Posterior vena cava (tissue), 2 donors: ENCODE measurements around the gene UBA52. TPM values are rescaled to one million over a fixed set of nuclear protein-coding genes. Genes with fewer than 3 reads are reported as not detected.

ENCODE experiments used
- DNase-seq: peaks from one replicate; pipeline ENCODE4 v3.0.0-alpha.2; 2020; ENCODE audit warnings: low spot score
- intact Hi-C, 2 donors: fragments of 100-400 bp; cut with DNase I; formaldehyde crosslinking; loops; one replicate each; pipeline versions ENCODE4 v1.14.1 to v1.14.2; 2022 to 2023
- total RNA-seq, 2 donors: library from RNA; stranded (reverse); fragmentation: NEBNext Ultra II Directional; extraction: Animal tissue kit (Norgen Biotek cat#: 25700); gene quantifications; one replicate each; pipeline ENCODE4 v1.2.1, GENCODE V29; 2021
- donor health status: DM: yes; HTN: yes; CAD: no.
- donor health status: DM: yes; HTN: yes; CAD: no.

Gene UBA52
- total RNA-seq, 2 donors from 2014 or later: 725 to 767 TPM

DNA sequence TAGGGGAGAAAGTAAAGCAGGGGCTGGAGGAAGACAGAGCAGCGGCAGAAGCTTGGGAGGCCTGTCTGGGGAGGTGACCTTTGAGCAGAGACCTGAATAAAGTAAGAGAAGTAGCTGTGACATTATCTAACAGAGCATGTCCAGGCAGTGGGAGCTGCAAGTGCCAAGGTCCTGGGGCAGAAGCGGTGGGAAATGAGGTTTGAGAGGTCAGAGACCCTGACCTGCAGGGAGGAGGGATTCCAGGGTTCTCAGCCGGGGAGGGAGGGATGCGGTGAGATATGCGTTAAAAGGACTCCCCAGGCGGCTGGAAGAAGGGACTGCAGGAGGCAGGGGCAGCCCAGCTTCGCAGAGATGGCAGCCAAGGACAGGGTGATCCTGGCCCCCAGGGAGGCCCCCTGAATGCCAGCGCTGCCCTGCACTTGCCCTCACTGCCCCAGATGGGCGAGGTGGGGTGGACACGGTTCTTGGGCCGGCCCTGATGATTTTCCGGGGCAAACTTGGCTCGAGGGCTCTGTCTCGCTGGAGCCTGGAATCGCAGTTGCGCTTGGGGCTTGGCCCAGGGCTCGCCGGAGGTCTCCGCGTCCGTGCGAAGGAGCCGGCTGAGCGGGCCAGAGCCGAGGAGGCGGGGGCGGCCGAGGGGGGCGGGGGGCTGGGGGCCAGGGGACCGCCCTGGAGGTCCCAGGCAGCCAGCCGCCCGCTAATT is 31.7 kb downstream of the UBA52 start:
- intact Hi-C loops: loop anchor here in 1 of 2 donors (10.0 kb wide), 1 partner anchor 71 kb away; no protein-coding TSS in a partner anchor
- DNase-seq: no peak

DNA sequence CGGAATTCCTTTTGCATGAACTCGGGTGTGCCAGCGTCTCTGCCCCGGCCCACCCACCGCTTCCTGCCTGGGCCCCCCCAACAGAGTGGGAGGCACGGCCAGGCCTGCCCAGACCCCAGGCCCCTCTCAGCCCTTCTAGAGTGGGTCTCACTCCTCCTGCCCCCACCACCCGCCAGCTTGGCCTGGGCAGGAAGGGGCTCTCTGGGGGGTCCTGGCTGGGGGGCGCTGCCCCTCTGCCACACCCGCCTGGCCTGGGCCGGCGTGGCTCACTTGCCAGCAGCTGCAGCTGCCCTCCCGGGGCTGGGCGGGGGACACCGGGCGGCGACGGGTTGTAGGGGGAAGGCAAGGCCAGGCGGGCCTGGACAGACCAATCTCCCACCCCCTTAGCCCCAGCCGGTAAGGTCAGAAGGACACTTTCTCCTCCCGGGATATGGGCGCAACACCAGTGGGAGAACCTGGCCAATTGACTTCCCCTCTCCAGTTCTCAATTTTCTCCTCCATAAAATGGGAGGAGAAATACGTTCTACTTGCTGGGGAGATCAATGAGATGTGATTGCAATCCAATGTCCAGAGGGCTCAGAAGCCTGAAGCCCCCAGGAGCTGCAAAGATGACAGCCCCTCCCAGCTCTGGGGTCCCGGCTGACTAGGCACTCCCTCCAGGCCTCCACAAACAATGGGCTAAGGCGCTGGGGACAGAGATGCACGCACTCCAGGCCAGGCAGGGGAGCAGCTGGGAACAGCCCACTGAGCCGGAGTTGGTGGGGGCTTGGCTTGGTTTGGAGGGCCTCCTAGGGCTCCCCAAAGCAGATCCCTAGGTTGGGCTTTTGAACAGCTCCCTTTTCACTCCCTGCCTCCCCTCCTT is 32.5 kb downstream of the UBA52 start:
- no peak for DNase-seq
- intact Hi-C loops: loop anchor here in 1 of 2 donors (10.0 kb wide), 1 partner anchor 71 kb away; no protein-coding TSS in a partner anchor

DNA sequence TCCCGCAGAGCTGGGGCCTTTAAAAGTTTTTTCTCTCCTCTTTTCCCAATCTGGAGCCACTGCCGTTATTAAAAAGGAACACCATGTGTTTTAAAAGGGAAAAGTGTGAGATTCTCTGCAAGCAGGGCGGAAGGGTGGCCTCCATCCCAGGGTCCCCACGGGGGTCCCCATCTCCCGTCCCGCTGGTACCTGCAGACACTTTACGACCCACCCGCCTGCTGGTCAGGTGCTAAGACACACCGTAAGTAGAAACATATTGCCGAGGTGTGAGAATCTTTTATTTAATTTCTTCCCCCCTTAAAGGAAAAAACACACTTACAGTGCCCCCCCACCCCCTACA is 33.1 kb downstream of the UBA52 start:
- DNase-seq: no peak
- intact Hi-C loops: loop anchor here in 1 of 2 donors (10.0 kb wide), 1 partner anchor 70 kb away; no protein-coding TSS in a partner anchor

DNA sequence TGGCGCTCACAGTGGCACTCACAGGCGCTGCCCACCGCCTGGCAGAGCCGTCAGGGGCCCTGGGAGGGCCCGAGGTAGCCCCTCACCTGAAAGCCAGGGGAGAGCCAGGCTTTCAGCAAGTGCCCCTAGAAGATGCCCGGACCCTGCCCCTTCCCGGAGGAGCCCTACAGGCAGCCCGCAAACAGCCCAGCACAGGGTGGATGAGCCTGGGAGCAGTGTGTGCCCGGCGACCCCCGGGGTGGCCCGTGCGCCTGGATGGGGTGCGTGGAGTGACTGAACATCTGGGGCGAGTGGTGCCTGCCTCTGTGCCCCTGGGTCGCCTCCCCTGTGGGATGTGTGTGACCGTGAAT is 33.5 kb downstream of the UBA52 start:
- DNase-seq: no peak
- intact Hi-C loops: loop anchor here in 1 of 2 donors (10.0 kb wide), 1 partner anchor 70 kb away; no protein-coding TSS in a partner anchor

DNA sequence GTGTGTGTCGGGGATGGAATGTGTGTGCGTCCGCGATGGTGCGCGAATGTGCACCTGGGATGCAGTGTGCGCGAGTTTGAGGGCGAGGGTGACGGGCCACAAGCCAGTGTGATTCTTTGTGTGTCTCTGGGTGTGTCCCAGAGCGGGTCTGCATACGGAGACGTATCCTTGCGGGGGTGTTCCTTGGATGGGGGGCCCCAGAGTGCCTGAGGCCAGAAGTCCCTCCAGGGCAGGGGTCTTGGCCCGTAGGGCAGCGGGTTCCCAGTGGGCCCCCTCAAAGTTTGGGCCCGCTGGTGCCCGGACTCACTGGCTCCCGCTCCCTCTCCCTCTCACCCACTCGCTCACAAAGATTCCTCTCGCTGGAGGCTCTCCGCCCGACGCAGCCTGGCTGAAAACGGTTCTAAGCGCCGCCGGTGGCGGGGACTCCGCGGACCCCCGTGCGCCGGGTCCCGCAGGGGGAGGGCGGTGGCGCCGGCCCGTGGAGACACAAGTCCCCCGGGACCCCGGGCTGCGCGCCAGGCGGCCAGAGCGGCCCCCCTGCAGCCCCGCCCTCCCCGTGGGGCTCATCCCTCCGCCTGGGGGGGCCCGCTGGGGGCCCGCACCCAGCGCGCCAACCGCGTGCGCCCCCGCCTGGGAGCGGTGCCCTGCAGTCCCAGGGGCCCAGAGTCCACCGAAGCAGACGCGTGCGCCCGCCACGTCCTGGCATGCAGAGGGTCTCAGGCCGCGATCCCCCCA is 34.1 kb downstream of the UBA52 start:
- intact Hi-C loops: loop anchor here in 1 of 2 donors (10.0 kb wide), 1 partner anchor 69 kb away; no protein-coding TSS in a partner anchor

DNA sequence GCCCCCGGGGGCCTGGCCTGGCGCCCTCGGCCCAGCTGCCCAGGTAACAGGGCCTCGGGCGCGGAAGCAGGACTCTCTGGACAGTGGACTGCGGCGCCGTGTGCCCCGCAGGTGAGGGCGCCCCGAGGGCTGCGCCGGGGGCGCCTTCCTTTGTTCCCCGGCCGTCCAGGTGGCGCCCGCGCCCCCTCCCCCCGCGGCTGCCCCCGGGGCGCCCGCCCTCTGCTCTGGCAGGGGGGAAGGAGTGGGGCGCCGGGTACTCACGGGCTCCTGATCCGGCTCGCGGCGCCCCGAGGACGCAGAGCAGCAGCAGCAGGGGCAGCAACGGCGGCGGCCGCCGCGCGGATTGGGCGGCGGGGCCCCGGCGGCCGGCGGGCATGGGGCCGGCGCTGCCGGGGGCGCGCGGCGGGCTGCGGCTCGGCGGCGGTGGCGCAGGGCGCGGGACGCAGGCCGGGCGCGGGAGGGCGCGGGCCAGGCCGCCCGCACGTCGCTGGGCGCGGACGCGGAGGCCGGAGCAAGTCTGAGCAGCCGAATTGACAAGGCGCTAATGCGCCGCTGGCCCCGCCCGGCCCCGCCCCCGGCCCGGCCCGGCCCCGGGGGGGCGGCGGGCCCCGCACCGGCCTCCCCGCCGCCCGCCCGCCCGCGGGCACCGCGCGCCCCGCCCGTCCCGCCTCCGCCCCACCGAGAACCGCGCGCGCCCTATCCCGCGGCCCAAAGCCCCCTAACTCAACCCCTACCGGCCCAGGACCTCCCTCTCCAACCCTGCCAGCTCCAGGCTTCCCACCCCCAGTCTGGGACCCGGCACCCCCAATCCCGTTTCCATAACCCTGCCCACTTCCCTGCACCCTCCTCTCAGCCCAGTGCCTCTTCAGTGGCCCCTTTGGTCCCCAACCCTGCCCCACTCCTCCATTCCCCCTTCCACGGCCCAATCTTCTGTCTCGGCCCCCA is 34.9 kb downstream of the UBA52 start, which contains the start of gene CRLF1:
Gene CRLF1 (minus strand): TSS at position 519 of the 945 bp plus-strand sequence. CDS start 143 bp downstream, at position 376.
- intact Hi-C loops: loop anchor here in 1 of 2 donors (10.0 kb wide), 1 partner anchor 68 kb away; no protein-coding TSS in a partner anchor
- DNase-seq: no peak

More for the DNA sequence above, 34.1 kb downstream of the UBA52 start:
- DNase-seq: no peak

DNA sequence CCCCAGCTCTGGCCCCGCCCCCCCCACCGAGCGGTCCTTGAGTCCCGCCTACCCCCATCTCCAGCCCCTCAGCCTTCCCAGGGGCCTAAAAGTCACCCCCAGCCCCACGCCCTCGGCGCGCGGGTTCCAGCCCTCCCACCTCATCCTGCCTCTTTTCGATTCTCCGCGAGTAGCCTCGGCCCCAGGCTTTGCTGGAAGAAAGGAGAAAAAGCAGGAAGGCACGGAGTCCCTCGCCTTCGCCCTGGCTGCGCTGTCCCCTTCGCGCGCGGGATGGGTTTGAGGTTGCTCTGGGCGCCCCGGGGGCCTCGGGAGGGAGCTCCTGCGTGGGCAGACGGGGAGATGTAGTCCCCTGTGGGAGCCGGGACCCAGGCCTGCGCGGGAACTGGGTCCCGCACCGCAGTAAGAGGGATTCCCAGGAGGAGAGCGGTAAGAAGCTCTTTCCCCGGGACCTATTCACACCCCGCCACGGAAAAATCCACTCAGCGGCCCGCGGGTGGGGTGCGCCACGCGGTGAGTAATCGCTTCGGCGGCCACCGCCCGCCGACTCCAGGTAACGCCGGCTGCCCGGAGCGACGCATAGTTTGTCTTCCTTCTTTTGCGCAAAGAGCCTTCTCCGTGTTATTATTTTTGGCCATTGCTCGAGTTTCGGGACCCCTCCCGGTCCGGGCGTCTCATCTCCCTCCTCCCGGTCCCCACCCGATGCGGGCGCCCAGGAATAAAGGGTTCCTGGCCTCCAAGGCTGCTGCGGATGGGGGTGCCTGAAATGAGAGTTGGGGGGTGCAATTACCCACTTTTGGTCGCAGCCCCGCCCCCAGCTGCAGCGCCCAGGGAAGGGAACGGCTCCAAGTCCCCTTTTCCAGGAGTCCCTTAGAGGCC is 35.8 kb downstream of the UBA52 start:
- intact Hi-C loops: loop anchor here in 1 of 2 donors (10.0 kb wide), 1 partner anchor 67 kb away; no protein-coding TSS in a partner anchor
- DNase-seq: no peak

DNA sequence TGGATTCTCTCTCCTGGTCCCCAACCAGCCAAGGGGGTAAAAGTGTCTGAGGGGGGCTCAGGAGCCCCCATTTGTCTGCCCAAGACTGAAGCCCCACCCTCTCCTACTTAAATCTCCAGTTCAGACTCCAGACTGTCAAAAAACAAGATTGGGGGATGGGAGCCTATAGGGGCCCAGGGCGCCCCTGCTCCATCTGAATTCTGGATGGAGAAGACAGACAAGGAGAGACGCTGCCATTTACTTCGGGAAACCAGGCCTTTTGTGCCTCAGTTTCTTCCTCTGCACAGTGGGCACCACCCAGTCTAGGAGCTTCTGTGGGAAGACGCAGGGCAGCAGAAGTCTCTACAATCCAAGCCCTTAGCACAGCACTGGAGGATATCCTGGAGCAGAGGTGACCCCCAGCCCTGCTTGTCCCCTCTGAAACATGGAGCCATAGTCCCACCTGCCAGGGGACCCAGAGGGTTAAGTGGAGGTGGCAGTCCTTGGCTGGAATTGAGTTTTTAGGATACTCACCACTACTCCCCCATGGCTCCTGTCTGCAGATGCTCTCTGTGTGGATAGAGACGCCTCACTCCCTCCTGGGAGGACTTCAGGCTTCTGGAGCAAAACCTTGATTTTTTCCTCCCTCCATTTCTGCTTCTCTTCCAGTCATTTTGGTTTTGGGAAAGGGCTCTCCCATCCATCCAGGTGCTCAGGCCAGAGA is 36.6 kb downstream of the UBA52 start:
- no peak for DNase-seq
- intact Hi-C loops: loop anchor here in 1 of 2 donors (10.0 kb wide), 1 partner anchor 67 kb away; no protein-coding TSS in a partner anchor

DNA sequence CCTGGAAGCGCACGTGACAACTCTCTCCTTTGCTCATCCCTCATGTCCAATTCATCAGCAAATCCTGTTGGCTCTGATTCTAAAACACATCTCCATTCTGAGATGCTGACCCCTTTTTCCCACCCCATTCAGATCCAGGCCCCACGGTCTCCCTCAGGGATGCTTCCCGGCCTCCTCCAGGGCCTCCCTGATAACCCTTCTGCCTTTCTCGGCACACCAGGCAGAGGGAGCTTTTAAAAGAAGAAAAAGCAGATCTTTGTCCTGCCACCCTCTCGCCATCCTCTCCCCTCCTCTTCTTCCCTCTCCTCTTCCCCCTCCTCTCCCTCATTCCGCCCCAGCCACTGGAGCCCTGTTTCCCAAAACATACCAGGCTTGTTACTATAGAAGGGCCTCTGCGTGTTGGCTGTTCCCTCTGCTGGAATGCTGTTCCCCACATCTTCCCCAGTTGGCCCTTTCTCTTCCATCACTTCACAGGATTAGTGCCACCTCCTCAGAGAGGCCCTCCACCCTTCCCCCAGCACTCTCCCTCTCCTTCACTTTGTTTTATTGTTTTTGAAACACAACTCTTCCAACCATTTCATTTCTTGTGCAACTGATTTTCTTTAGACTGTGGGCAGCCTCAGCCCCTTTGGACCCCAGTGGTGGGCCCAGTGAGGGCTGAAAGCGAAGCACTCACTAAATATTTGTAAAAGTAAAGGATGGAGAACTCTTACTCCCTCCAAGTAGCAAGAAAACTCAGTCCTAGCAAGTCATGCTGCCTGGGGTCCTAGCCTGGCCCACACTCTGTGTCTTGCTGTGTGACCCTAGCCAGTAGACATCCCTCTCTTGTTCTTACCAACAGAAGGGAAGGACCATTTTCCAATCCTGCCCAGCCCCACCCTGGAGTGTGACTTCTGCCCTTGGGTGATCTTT is 37.4 kb downstream of the UBA52 start:
- intact Hi-C loops: loop anchor here in 1 of 2 donors (10.0 kb wide), 1 partner anchor 66 kb away; no protein-coding TSS in a partner anchor
- DNase-seq: no peak

DNA sequence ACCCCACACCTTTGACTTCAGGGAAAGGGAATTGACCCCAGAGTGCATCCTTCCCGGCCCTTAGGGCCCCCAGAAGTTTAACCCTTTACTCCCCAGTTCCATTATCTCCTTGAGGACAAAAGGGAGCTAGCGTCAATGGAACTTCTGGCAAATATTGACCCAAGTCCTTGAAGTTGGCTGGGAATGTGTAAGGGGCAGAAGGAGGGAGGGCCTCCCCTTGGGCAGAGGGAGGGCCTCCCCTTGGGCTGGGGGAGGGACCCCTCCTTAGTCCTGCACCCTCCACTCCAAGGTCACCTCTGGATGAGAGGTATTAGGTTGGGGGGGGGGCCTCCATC is 38.0 kb downstream of the UBA52 start:
- intact Hi-C loops: loop anchor here in 1 of 2 donors (10.0 kb wide), 1 partner anchor 65 kb away; no protein-coding TSS in a partner anchor
- no peak for DNase-seq

DNA sequence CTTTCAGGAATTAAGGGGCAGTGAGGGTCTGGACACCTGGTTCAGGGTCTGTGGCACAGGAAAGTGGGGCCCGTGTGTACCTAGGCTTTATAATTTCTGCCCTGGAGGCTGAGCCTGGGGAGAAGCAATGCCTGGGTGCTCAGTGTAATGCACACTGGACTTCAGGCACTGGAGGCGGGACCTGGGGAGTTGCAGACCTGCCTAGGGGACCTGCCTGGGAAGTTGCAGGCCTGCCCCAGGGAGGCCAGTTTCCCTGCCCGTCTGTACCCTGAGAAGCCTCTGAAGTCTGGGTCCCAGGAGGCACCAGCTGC is 38.5 kb downstream of the UBA52 start:
- intact Hi-C loops: no loop called here
- DNase-seq: no peak

DNA sequence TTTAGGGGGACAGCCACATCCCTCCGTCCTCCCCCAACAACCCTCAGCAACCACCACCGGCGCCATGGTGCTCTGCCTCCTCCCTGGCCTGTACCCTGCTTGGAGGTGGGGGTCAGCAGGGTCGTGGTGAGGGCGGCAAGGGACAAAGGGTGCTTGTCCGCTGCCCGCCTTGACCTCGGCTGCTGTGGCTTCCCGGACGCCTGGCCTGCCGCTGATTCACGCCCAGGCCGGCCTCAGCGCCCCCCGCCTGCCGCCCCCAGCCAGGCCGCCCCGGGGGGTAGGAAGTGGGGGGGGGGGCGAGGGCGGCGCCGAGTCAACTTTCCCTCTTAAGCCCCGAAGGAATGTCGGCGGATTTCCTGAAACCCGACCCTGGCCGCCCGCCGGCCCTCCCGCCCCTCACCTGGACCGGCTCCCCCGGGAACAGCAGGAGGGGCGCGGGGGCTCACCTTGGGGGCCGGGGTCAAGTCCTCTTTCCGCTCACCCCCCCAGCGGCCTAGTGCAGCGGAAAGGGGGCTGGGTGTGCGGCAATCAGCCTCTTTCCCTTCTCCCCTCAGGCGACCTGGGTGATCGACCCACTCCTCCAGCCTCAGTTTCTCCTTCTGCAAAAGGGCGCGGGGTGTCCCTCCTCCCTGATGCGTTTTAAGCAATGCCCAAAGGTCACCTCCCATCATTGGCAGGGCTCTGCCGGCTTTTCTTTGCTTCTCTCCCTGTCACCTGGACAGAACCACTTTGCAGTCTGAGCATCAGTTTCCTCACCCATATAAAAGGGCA is 39.1 kb downstream of the UBA52 start:
- intact Hi-C loops: no loop called here
- no peak for DNase-seq

DNA sequence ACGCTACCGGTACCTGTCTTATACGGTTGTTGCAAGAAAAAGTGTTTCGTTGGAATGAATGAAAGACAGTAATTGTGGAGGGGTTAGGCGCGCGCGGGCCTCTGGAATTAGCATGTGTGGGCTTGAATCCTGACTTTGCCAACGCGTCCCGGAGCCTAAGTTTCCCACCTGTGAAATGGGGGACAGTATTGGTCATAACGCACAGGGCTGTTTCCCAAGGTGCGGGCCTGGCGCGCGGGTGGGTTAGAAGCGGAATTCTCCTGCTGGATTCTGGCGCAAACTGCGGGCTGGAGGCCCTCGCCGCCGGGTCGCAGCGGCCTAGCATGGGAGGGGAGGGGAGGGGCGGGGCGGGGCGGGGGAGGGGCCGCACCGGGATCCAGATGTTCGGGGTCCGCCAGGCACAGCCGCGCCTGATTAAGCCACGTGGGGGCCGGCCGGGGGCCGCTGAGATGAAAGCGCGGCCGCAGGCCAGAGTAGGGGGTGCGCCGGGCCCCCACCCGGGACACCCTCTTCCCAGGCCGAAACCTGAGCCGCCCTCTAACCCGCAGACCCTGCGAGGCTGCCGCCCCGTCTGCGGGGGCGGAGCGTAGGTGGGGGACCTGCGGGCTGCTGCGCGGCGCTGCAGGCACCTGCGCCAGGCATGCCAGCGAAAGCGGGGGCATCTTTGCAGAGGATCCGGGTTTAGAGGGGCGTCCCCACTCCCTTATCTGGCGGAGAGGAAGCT is 39.8 kb downstream of the UBA52 start:
- intact Hi-C loops: no loop called here
- DNase-seq: no peak

DNA sequence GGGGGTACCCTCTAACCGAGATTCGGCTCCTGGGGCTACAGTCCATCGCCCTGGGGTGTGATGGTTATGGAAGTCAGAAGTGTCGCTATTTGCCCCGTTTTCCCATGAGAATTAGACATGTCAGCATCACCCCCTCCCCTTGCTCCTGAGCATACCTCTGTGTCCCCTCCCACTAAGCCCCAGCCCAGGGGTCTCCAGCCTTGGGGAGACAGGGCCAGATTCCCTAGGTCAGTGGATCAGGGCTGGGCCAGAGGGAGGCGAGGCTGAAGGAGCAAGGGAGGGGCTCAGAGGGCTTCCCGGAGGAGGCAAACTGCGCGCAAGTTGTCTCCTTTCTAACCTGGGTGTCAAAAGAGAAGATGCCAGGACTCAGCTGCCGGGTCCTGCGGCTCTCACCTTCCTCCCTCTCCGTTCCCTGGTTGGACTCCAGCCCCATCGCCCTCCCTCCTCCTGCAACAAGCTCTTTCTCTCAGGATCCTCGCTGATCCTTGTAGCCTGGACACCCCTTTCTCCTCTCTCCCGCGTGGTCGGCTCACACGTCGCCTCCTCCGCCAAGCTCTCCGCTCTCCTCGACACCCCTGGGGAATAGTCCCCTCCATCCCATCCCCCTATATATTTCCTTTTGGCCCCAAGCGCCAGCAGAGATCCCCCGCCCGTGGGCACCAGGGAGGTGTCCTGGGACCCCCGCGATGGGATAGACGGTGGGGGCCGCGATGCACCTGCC is 40.6 kb downstream of the UBA52 start:
- no peak for DNase-seq
- intact Hi-C loops: no loop called here
